Right ventricle myocardium superior (tissue), 1 donor: ENCODE data around the gene RREB1. TPM values are rescaled to one million over a fixed set of nuclear protein-coding genes. Genes with fewer than 3 reads are reported as not detected.

Source experiments
- ATAC-seq: fragments of 200-7000 bp; cut with Tn5 transposase; one replicate; pipeline ENCODE4 v1.9.1; 2020; ENCODE audit warnings: mild to moderate bottlenecking; ENCODE audit not compliant: poor library complexity
- DNase-seq: peaks from one replicate; pipeline ENCODE4 v3.0.0-alpha.2; 2020
- intact Hi-C: fragments of 100-400 bp; cut with DNase I; formaldehyde crosslinking; loops from one replicate; pipeline ENCODE4 v1.11.2; 2022
- total RNA-seq: library from RNA; stranded (reverse); fragmentation: NEBNext Ultra II Directional; extraction: Animal tissue kit (Norgen Biotek cat#: 25700); gene quantifications from one replicate; pipeline ENCODE4 v1.2.1, GENCODE V29; 2021
- donor health status: DM: no; HTN: yes; CAD: no; lungs with severe emphysema.

The RREB1 gene
- total RNA-seq, 1 donor from 2014 or later = 34.2 TPM

DNA sequence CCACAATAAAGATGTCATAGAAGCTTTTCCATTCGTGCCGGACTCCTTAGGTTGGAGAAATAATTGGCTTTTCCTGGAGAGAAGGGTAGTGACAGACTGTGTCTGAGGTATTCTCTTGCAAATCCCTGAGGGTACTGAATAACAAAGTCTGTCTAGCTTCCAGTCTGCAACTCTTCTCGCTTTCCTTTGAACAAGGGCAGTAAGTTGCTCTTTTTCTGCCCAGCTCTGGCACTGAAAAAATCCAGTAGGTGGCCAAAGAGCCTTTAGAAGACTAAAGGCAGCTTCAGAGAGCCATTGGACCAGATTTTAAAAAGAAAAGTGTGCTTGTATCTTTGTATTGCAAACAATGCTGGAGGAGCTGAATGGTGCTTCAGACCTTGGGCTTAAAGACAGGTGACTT, 20.7 kb upstream of the RREB1 start:
- intact Hi-C loops = no loop called here
- DNase-seq (no peak), ATAC-seq (peak; percentile 40)

- DNase-seq (no peak), ATAC-seq (peak; percentile 28)
- intact Hi-C loops = no loop called here
These were observed 20.2 kb upstream of the RREB1 start for GRCh38 chr6:7087491-7087979.

DNA sequence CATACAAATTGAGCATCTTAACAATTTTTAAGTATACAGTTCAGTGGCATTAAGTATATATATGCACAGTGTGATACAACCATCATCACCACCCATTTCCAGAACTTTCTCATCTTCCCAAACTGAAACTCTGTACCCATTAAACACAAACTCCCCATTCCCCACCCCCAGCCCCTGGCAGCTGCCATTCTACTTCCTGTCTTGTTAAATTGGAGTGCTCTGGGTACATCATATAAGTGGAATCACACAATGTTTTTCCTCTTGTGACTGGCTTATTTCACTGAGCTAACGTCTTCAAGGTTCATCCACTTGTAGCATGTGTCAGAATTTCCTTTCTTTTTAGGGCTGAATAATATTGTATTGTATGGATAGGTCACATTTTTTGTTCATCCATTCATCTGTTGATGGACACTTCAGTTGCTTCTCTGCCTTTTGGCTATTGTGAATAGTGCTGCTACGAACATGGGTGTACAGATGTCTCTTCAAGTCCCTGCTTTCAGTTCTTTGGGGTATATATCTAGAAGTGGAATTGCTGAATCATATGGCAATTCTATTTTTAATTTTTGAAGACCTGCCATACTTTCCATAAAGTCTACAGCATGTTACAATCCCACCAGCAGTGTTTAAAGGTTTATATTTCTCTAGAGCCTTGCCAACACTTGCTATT, 19.6 kb upstream of the RREB1 start:
- DNase-seq (no peak), ATAC-seq (no peak)
- intact Hi-C loops = no loop called here

DNA sequence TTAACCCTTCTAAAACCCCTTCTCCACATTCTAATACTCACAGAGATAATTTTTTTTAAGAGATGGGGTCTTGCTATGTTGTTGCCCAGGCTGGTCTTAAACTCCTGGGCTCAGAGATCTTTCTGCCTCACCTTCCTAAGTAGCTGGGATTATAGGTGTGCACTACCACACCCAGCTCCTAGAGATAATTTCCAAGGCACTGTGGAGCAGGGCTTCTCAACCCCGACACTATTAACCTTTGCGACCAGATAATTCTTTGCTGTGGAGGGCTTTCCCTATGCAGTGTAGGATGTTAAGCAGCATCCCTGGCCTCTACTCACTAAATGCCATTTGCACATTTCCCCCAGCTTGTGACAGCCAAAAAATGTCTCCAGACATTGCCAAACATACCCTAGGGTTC, 8.8 kb upstream of the RREB1 start:
- DNase-seq = no peak
- intact Hi-C loops = no loop called here
- no peak for ATAC-seq

GRCh38 chr6:7100072-7100752, 7.5 kb upstream of the RREB1 start:
- ATAC-seq = no peak
- intact Hi-C loops = loop anchor here (10.0 kb wide), 2 partner anchors 45 to 135 kb away; no protein-coding TSS in a partner anchor

GRCh38 chr6:7100753-7101081, 7.0 kb upstream of the RREB1 start:
- ATAC-seq (no peak), DNase-seq (no peak)
- intact Hi-C loops = loop anchor here (10.0 kb wide), 2 partner anchors 46 to 134 kb away; no protein-coding TSS in a partner anchor

More at GRCh38 chr6:7100072-7100752, 7.5 kb upstream of the RREB1 start:
- DNase-seq = no peak

- intact Hi-C loops = loop anchor here (10.0 kb wide), 2 partner anchors 46 to 134 kb away; no protein-coding TSS in a partner anchor
- DNase-seq = no peak
These were observed 6.5 kb upstream of the RREB1 start for GRCh38 chr6:7101290-7101689.

GRCh38 chr6:7104752-7105151, 3.0 kb upstream of the RREB1 start:
- no peak for ATAC-seq
- intact Hi-C loops = loop anchor here (10.0 kb wide), 2 partner anchors 50 to 130 kb away; no protein-coding TSS in a partner anchor

More at GRCh38 chr6:7101290-7101689, 6.5 kb upstream of the RREB1 start:
- ATAC-seq = peak; percentile 69

GRCh38 chr6:7106215-7106751, 1.5 kb upstream of the RREB1 start:
- ATAC-seq (no peak), DNase-seq (no peak)
- intact Hi-C loops = loop anchor here (10.0 kb wide), 2 partner anchors 51 to 129 kb away; no protein-coding TSS in a partner anchor

More at GRCh38 chr6:7104752-7105151, 3.0 kb upstream of the RREB1 start:
- no peak for DNase-seq

GRCh38 chr6:7106752-7107577, 796 bp upstream of the RREB1 start:
- DNase-seq (peak; percentile 51), ATAC-seq (no peak)
- intact Hi-C loops = loop anchor here (10.0 kb wide), 2 partner anchors 52 to 128 kb away; no protein-coding TSS in a partner anchor

- DNase-seq (peak; percentile 84), ATAC-seq (peak; percentile 55)
- intact Hi-C loops = loop anchor here (10.0 kb wide), 2 partner anchors 54 to 126 kb away; no protein-coding TSS in a partner anchor
These were observed 619 bp downstream of the RREB1 start for GRCh38 chr6:7108196-7108963.

DNA sequence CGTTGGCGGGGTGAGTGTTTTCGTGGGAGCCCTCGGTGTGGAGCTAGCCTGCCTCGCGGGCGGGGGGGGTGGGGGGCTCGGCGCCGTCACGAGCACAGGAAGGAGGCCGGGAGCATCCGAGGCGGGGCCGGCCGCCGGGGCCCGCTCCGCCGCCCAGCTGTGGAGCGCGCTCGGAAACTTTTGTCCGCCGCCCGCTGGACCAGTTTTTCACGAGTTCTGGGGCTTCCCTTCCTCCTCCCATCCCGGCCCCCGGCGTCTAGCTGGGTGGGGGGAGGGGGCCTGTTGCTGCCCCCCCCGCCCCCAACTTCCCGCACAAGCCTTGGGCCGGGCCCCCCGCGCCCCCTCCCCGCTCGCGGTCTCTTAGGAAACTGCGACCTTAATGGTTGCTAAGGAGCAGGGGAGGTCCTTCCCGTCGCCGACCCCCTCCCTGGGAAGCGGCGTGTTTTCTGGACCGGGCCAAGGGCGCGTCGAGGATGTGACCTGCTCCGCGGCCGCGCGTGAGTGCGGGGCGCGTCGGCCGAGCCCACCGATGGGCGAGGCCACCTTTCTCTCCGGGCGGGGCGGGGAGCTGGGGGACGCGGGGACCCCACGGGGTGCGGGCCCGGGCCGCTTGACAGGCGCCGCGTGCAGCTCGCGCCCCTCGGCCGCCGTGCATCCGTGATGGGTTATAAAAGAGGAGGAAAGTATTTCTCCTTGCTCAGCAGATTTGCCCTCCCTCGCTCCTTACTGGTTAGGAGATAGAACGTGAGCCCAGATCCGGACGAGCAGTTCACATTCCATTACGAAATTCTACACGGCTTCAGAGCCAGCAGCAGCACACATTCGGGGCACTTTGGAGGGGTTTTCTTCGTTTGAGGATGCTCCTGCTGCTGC, 1.4 kb downstream of the RREB1 start:
- DNase-seq = peak; percentile 67
- ATAC-seq = peak; percentile 55
- intact Hi-C loops = loop anchor here (10.0 kb wide), 2 partner anchors 54 to 126 kb away; no protein-coding TSS in a partner anchor

- intact Hi-C loops = no loop called here
- no peak for DNase-seq
- no peak for ATAC-seq
These were observed 2.5 kb downstream of the RREB1 start for GRCh38 chr6:7110092-7110792.

- ATAC-seq (no peak), DNase-seq (no peak)
- intact Hi-C loops = no loop called here
These were observed 3.4 kb downstream of the RREB1 start for GRCh38 chr6:7111095-7111690.

DNA sequence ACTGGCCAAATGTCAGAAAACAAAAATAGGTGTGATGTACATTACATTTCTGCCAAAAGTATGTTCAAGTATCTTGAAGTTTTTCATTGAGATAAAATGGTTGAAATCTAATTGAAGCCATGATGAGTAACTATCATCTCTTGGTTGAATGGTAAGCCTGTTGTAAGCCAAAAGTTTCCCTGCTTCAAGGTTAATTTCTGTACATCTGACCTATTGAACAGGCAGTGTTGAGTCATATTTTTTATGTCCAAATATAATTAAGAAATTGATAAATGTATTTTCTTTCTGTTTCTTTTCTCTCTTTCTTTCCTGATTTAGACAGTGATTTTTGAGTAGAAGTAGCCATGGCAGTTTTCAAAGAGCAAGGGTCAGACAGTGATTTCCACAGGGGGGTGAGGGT, 4.4 kb downstream of the RREB1 start:
- intact Hi-C loops = no loop called here
- no peak for ATAC-seq

GRCh38 chr6:7112741-7113313, 5.1 kb downstream of the RREB1 start:
- intact Hi-C loops = no loop called here
- peak; percentile 35 for ATAC-seq
- peak; percentile 48 for DNase-seq

More for the DNA sequence above, 4.4 kb downstream of the RREB1 start:
- DNase-seq = no peak
